NOMO-1 (cell line): Measurements from ENCODE around the gene ANGEL1.

Experiments
- DNase-seq, 2 experiments: peaks; one replicate each; lab custom pipeline; 2025; ENCODE audit not compliant: unreplicated experiment in 2 of 2; lab: John Stamatoyannopoulos, UW

The ANGEL1 gene

DNA sequence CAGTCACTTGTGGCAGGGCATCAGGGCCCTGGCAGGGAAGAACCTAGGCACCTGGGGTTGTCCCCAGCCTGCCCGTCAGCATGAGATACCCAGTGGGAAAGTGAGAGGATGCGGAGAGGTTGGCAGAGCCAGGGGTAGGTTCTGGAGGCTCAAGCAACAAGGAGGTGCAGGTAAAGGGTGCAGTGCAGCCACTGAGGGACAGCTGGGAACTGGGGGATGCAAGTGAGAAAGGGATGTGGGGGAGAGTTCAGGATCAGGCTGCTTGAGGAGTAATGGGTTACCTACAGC is 32.7 kb downstream of the ANGEL1 start:
- DNase-seq = no peak

DNA sequence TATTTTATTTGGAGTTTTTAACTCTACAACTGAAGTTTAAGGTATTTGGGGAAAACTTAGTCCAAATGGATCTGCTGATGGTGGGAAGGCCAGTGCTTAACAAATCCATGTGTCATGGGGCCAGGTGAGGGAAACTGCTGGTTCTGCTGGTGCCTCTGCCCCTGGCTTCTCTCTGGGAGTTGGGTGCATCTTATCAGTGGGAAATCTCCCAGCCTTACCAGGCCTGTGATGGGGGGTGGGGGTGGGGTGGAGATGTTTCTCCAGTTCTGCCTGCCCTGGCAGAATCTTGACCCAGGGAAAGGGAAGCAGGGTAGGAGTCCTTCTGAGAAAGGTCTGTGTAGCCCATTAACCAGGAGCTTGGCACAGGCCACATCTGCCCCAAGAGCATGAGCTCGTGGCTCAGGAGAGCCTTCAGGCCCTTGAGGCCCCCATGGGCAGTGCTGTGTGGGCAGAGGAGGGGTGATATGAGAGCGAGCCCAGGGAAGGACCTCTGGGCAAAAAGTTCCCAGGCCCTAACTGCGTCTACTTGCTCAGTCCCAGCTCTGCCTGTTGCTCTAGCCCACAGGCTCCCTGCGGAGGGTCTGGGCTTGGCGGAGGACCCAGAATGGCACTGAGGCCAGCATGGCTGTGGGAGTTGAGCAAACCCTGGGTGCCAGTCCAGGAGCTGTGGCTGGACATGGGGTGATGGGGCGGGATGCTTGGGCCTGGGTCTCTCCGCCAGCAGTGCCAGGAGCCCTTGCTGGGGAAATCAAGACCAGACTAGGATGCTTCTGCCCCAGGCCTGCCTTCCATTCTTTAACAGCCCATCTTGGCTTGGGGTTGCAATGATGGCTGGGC is 33.2 kb downstream of the ANGEL1 start:
- DNase-seq = no peak

DNA sequence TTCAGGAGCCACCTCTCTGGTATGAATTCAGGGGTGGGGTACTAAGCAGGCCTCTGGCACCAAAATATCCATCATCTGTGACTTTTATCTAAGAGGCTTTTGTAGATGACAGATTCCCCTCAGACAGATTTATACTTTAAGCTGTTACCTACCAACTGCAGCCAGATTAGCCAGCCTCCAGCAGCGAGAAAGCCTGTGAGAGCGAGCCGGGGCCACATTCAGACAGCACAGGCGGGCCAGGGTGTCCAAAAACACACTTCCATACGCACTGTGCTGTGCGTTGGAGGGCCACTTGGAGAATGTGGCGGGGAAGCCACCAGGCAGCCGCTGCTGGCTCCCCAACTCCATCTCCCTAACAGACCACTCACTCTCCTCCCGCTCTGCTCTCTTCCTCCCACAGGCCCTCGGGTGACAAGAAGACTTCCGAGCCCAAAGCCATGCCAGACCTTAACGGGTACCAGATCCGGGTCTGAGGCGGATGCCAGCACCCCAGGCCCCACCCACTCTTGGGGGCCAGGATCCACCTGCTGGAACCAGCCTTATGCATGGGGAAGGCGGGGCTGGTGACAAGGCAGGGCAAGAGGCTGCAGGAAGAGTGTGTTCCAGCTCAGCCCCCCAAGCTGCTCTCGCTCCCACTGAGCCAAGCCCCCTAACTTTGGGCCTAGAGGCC is 34.0 kb downstream of the ANGEL1 start:
- DNase-seq = no peak

DNA sequence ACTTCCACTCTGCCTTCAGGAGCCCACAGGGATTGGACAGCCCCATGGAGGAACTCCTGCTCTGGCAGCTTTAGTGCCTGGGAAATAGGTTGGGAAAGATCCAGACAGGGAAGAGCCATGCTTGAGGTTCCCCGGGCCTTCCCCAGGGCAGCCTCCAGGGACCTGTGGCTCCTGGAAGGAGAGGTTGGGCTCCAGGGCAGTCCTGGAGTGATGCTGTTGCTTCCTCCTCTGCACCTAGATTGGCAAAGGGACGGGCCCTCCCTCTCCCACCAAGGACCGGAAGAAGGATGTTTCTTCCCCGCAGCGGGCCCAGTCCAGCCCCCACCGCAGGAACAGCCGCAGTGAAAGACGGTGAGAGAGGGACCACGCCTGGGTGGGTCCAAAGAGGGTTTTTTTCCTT is 35.0 kb downstream of the ANGEL1 start:
- DNase-seq = no peak

DNA sequence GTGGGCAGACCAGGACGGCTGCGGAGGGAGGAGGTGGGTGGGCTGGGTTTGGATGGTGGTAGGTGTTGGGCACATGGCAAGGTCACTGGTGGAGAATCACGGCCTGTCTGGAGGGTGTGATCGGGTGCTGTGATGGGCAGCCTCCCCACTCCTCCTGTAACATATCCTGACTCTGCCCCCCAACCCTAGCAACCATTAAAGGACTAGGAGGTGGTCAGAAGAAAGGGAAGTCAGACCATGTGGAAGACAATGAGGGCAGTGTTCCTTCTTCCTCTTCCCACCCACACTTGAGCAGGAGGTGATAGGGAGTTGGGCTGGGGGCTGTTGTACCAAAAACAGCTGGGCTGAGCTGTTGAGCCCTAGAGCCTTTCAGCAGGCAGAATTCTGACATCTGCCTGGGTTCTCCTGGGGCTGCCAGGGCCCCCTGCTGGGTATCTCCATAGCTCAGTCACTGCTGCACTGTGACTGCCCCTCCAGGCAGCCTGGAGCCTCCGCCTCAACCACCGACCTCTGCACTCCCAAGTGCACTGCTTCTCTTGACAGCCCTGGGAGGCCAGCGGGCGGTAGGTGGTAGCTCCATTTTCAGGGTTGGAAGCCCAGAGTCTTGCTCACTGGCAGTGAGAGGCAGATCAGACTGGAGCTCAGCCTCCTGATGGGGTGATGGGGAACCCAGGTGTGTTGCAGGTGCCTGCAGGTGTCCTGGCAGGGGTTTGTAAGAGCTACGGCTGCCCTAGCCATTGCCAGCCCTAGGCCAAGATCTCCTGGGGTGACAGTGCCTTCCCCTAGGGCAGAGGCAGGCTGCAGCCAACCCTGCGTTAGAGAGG is 36.0 kb downstream of the ANGEL1 start:
- DNase-seq = peak in 1 of 2 experiments; percentile 5

DNA sequence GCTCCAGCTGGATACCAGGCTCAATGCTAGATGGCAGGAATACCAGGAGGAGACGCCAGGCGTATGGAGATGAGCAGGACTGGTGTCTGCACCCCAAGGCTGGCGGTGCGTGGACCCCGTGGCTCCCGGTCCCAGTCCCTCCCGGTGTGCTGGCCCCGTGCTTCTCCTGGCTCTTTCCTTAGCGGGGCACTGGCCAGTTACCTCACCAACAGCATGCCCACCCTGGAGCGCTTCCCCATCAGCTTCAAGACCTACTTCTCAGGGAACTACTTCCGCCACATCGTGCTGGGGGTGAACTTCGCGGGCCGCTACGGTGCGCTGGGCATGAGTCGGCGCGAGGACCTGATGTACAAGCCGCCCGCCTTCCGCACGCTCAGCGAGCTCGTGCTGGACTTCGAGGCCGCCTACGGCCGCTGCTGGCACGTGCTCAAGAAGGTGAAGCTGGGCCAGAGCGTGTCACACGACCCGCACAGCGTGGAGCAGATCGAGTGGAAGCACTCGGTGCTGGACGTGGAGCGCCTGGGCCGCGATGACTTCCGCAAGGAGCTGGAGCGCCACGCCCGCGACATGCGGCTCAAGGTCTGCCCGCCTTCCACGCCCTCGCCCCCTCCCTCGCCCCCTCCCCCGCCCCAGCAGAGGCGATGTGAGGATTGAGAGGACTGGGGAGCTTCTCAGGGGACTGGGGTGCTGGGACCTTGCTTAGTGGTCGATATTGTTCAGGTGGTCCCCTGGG is 36.8 kb downstream of the ANGEL1 start:
- no peak for DNase-seq

DNA sequence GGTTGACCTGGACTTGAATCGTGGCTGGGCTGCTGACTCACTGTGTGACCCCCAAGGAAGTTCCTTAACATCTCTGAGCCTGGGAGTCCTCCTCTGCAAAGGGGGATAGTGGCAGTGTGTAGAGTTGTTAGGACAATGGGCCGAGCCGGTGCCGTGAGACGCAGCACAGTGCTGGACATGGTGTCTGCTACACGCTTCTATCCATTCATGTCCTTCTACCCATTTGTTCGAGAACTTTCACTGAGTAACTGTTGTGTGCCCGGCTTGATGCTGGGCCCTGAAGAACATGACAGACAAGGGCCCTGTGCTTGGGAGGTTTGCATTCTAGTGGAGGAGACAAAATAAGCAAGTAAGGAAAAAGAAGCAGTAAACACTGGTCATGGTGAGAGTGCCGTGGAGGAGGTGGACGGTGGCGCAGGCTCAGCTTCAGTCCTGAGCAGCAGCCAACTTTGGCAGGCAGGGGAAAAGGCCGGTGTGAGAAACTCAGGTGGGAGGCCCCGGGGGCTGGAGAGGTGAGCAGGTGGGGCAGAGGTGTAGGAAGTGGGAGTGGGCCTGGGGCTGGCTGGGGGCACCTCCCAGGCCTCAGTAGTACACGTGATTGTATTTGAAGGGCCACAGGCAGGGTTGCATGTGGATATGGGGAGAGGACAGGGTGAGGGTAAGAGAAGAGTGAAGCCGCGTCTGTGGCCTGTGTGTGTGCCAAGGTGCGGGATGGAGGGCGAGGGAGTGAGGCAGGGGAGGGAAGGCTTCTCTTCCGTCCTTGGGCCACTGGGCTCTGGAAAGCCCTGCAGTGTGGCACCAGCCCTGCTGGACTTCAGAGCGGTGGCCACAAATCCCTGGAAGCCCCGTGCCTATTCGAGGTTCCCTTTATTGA is 37.6 kb downstream of the ANGEL1 start:
- DNase-seq = no peak

DNA sequence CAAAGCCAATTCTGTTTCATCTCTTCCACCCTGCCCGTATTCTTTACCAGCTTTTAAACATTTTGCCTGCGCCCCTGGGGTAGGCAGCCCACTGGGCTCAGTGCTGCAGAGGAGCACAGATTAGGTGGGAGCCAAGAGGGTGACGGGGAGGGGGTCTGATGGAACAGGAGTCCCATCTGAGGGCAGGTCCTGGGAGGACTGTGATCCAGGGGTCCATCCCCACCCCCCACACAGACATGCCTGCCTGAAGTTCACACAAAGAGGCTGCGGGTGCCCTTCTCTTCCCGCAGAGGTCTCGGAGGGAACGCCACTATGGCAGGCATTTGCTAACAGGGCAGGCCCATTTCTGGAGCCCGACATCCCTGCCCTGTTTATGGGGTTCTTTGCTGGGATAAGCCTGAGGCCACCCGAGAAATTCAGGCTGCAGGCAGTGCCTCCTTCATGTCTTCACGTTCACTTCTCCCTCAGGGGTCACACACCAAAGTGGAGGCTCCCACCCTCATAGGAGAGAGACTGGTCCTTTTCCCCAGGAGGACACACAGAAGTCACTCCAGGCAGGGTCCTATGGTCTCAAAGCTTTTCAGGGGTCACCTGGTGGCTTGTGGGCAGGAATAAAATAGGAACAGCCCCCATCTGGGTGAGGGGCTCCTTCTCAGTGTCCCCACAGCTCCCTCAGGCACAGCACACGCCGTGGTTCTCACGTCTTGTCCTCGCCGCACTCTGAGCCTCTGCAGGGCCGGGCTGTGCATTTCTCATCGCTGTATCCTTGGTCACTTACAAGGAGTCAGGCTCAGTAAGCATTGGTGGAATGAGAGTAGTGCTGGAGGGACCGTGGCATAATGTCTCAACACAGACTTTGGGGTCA is 38.5 kb downstream of the ANGEL1 start:
- DNase-seq = no peak

DNA sequence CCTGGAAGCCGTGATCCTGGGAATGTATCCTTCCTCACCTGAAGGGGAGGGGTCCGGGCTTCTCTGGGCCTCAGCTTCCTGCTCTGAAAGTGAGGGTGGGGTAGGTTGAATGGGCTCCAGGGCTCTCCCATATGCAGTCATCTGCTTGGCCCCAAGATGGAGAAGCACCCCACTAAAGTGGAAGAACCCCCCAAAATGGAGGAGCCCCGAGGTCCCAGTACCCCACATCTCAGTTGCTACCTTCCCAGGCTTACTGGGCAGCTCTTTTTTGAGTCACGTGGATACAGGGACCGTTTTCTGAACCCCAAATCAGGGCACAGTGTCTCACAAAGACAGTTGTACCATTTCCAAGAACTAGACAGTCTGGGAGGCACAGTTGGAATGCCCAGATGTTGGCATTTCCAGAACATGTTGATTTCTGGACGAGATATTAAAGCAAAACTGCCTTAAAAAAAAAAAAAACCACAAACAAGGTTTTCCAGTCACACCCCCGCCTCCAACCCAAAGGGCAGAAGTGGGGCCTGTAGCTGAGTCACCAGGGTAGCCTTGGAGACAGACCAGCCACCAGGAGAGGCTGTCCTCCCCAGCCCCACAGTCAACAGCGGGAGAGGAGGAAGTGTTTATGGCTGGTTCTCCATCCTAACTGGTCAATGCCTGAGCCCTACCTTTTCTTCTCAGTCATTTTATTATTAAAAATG is 39.3 kb downstream of the ANGEL1 start:
- peak; percentile 72 to 74 for DNase-seq

DNA sequence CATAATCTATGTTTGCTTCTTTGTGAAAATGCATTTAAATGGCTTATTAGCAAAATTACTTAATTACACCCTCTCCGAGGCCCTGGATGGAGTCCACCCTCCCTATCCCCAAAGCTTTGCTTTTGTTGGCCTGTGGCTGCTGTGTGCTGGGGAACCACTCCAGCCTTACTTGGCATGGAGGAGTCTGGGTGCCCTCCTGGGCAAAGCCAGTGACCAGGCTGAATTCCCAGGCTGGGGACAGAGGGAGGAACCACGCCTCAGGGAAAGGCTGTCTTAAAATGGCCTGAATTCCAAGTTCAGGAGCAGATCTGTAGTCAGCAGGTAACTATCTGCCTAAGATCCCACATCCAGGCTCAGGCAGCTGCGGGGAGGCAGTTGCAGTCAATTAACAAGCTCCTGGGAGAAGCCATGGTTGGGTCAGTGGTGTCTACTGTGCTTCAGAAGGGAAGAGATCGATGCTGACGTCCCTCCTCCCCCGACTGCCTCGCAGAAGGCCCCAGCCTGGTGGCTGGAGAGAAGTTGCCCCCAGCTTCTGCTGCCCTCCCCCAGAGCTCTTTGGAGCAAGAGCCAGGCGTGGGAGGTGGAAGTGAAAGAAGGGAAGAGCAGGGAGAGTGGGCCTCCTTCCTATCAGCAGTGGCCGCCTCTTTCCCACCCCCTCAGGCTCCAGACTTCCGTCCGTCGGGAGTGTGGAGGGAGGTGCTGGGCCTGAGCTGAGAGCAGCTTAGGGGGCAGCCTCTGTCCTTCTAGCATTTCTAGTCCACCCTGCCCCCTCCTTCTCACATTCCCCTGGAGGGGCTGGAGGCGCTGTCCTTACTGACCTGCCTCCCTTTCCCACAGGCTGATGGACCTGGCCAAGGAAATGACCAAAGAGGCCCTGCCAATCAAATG is 40.1 kb downstream of the ANGEL1 start:
- DNase-seq = peak in 1 of 2 experiments; percentile 22

DNA sequence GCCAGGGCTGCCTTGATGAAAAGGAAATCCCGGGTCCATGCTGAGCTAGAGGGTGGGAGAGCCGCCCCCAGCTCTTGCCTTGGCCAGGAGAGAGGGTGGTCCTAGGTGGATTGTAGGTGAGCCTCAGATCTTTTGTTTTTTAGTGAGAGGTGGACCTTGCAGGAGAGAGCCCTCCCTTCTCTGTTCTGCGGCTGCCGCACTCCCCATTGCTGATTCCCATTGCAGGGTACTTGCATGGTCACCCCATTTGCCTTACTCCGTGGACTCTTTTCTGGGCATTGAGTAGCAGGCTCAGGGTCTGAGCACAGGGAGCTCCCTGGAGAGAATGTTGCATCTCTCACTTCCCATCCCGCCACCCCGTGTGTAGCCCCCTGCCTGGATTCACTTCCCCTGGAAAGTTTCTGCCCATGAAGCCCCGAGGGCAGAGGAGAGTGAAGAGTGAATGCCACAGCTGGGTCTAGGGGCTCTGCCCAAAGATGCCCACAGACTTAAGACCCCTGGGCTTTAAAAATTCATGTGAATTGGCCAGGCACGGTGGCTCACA is 41.2 kb downstream of the ANGEL1 start:
- no peak for DNase-seq

DNA sequence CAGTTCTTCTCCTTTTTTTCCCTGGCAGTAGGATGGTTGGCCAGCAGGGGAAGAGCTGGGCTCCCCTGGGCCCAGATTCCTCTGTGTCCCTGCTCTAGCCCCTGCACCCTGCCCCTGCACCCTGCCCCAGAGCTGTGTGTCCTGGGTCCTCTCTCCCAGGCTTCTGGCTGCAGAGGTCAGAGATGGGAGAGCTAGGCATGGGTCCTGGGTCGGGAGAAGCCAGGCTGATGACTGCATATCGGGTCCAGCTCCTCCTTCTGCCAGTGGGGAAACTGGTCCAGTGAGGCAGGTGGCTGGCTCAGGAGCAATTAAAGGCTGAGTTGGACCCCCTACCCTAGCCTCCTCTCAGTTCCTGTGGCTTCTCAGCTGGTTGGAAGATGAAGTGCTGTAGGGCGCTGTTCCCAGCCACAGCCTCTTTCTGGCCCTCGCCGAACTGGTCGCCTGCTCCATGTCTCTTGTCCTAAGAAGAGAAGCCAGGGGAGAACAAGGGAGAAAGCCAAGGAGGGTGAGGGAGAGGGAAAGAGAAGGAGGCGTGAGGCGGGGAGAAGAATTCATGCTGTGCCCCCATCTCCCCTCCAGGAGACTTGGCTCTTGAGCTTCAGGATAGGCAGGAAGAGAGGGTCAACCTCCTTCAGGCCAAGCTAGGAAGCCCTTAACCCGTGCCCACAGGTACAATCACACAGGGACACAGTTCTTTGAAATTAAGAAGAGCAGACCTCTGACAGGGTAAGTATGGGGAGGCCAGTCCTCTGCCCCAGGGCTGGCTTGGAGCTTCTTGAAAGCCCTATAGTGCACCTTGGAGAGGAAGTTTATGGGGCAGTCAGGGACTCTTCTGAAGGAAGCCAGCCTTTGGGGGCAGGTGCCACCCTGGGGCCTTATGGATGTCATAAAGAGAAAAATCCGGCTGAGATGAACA is 41.9 kb downstream of the ANGEL1 start:
- DNase-seq = no peak

DNA sequence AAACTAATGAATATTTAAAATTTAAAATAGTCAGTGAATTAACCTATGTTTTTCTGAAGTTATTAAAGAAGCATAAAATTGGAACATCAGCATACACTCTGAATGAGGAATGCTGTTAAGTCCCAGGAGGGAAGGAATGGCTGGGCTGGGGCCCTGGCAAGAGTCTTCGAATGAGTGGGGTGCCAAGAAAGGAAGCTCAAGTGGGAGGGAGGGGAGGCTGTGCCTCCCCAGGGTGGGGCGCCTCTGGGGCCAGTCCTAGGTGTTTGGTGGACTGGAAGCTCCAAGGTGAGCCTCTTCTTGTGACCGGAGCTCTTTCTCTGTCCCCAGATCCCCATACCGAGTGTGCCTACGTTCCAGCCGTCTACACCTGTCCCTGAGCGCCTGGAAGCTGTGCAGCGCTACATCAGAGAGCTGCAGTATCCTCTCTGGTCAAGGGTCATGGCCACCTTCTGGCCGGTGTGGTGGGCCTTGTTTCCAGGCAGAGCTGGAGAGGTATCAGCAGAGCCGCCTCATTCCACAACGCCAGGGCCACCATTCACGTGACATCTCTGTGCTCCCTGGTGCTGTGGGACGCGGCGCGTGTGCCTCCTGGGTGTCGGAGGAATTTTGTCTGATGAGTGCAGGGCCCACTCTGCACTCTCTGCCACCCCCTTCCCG is 42.9 kb downstream of the ANGEL1 start:
- DNase-seq = no peak

DNA sequence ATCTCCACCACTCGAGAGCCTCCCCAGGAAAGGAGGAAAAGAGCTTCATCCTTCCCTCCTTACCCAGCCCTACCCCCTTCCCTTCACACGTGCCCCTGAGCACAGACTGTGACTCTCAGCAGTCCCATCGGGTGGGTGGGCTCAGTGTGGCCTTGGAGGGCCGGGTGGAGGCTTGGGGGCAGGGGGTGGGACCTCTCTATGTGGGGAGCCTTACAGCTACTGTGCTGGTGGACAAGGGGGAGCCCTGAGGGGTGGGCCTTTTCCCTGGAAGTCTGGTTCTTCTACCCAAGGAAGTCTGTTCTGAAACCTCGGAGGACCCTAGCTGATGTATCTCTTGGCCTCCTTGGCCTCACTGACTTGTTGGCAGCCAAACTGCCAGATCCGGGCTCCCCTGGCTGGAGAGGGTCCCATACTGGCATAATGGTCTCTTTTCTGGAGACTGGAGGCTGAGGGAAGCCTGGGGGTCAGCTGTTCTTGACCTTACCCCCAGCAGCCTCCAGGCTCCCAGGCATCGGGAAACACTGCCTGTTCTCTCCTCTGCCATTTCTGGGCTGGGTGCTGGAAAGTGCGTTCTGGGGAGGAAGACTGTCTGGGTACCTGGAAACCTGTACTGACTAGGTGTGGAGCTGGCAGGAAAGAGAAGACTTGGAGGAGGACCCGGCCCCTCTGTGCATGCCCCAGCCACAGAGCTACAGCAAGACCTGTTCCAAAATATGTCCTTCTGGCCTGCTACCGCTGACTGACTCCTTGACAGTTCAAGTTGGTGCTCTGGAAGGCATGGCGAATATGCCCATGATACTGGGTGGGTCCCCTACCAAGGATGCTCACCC is 43.8 kb downstream of the ANGEL1 start:
- DNase-seq = no peak
